ENCODE results near the gene GPR78.
"Not testable (repeated sequence)": the region's sequence is repeated elsewhere in the genome, so short reads cannot be mapped to it uniquely, and the experiment has no call there.

Gene GPR78

DNA sequence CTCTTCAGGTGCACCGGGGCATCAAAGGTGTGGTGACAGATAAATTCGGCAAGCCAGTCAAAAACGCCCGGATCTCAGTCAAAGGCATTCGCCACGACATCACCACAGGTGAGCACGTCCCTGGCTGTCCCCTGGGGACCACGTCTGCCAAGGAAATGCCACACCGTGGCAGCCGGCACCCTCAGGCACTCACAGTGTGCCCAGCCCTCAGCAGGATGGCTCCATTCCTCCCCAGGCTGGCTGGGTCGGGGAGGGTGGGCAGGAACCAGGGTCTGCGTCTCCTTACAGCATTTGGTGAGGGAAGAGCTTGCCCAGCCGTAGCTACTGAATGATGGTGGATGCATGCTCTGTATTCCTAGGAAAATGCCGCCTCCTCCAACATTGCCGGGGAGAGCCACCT is 38.2 kb downstream of the GPR78 start:
- no peak for DNase-seq

DNA sequence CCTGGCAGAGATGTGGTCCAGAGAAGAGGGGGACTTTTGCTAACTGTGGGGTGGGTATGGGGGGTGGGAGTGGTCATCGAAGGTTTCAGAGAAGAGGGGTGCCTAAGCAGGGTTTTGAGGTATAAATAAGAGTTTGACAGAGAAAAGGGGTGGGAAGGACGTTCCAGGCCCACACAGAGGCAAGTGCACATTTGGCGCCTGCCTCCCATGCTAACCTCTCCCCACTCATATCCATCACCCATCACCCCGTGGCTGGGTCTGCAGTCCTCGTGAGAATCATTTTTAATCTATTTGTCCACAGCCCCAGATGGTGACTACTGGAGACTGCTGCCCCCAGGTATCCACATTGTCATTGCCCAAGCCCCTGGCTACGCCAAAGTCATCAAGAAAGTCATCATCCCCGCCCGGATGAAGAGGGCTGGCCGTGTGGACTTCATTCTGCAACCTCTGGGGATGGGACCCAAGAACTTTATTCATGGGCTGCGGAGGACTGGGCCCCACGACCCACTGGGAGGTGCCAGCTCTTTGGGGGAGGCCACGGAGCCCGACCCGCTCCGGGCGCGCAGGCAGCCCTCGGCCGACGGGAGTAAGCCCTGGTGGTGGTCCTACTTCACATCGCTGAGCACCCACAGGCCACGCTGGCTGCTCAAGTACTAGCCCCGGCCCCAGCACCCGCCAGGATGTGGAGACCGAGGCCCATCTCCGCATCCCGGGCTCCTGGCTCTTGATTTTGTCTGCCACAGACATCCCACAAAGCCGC is 38.9 kb downstream of the GPR78 start:
- no peak for DNase-seq

DNA sequence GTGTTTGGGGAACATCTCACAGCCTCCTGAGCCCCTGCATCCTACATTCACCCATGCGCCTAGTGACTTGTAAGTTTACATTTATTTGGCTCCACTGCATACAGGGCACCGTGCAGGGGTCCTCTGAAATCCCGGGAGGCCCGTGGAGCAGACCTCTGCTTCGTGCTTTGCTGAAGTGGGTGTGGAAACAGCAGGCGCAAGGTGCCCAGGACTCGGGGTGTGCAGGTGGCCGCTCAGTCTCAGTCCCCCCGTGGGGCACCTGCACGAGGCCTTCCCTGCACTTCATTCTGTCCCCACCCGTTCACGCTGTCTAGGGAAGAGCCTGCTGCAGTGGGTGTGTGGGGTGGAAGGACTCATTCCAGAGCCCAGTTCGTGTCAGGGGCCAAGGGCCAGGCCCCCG is 40.9 kb downstream of the GPR78 start:
- DNase-seq = not testable (repeated sequence)

DNA sequence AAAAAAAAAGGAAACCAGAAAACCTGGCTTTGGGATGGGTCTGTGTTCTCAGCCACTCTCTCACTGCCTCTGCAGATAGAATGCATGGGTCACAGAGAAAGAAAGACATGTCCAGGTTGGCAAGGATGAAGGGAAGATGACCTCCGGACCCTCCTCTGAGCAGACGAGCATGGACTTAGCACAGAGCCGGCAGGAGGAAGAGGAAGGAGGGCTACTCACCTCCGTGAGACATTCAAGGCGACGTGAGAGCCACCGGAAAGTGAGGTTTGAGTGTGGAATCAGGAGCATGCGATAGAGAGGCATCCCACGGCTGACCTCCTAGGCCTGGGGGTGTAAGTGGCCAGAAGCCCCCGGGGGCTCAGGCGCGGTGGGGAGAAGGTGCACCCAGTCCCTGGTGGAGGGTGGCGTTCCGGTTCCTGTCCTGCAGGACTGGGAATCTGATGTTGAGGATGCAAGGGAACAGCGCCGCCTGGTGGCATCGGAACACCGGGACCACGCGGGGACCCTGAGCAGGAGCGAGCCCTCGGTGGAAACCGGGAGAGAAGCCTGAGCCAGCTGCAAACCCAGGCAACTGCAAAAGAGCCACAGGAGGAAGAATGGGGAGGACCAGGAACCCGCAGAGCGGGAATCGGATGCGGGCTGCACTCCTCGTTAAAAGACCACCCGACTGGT is 44.5 kb downstream of the GPR78 start:
- not testable (repeated sequence) for DNase-seq

DNA sequence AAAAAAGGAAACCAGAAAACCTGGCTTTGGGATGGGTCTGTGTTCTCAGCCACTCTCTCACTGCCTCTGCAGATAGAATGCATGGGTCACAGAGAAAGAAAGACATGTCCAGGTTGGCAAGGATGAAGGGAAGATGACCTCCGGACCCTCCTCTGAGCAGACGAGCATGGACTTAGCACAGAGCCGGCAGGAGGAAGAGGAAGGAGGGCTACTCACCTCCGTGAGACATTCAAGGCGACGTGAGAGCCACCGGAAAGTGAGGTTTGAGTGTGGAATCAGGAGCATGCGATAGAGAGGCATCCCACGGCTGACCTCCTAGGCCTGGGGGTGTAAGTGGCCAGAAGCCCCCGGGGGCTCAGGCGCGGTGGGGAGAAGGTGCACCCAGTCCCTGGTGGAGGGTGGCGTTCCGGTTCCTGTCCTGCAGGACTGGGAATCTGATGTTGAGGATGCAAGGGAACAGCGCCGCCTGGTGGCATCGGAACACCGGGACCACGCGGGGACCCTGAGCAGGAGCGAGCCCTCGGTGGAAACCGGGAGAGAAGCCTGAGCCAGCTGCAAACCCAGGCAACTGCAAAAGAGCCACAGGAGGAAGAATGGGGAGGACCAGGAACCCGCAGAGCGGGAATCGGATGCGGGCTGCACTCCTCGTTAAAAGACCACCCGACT is 50.2 kb downstream of the GPR78 start:
- DNase-seq = not testable (repeated sequence)

DNA sequence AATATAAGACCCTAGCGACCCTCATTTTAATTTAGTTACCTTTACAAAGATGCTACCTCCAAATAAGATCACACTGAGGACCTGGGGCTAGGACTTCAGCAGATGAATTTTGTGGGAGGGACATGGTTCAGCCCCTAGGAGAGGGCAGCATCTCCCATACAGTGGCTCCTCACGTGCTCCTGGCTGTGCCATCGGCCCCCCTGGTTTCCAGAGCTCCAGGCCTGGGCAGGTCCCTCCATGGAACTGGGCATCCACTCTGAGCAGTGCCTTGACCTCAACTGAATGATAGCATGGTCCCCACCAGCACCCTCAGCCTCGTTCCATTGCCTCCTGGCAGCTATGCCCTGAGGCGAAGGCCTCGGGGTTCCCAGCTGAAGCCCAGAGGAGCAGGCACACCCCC is 51.7 kb downstream of the GPR78 start:
- not testable (repeated sequence) for DNase-seq

DNA sequence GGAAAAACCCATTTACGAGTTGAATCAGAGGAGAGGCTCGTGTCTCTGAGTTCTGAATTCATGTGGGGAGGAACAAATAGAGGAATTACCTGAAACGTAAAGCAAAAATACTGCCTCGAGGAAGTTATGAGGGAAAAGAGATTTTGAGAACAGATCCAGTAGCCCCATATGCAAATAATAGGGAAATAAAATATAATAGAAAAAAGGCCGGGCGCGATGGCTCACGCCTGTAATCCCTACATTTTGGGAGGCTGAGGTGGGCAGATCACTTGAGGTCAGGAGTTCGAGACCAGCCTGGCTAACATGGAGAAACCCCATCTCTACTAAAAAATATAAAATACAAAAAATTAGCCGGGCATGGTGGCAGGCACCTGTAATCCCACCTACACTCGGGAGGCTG is 54.6 kb downstream of the GPR78 start:
- DNase-seq = not testable (repeated sequence)

DNA sequence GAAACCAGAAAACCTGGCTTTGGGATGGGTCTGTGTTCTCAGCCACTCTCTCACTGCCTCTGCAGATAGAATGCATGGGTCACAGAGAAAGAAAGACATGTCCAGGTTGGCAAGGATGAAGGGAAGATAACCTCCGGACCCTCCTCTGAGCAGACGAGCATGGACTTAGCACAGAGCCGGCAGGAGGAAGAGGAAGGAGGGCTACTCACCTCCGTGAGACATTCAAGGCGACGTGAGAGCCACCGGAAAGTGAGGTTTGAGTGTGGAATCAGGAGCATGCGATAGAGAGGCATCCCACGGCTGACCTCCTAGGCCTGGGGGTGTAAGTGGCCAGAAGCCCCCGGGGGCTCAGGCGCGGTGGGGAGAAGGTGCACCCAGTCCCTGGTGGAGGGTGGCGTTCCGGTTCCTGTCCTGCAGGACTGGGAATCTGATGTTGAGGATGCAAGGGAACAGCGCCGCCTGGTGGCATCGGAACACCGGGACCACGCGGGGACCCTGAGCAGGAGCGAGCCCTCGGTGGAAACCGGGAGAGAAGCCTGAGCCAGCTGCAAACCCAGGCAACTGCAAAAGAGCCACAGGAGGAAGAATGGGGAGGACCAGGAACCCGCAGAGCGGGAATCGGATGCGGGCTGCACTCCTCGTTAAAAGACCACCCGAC is 55.8 kb downstream of the GPR78 start:
- not testable (repeated sequence) for DNase-seq
